ENCODE data around the gene TTLL7.

The TTLL7 gene

DNA sequence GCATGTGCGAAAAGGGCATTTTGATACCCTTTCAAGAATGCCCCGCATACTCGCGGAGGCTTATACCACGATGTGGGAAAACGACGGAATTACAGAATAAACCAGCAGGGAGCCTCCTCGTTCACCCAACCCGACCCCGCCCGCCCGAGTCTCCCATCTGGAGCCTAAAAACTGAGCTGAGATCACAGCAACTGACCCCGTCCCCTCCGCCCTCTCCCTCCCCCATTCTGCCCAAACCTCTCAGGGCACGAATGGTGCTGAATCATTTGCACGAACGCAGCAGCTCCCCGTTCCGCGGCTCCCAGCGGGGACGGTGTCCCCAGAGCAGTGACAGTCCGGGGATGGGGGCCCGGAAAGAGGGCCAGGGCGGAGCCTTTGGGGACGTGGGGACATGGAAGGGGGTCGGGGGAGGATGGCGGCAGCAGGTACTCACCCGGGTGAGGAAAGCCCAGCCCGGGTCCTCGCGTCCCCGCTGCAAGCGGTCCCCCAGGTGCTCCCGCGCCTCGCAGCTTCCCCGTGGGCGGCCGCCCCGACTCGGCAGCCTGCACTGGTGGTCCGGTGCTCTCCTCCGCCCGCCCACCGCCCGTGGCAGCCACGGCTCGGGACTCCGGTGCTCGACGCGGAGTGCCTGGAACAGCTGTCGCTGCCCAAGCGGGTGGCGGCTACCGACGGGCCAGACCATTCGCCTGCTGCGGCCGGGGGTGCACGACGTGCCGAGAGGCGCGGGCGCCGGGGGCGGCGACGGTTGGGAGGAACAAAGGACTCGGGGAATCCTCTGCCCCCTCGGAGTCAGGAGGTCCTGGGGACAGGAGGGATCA, at the start of gene TTLL7:
Gene TTLL7 (minus strand): TSS at position 635 of the 818 bp plus-strand sequence. CDS start 46,921 bp downstream, outside the sequence.
- DNase-seq (ENCODE audit: low spot score) (peak; percentile 46), FAIRE-seq (no peak)

DNA sequence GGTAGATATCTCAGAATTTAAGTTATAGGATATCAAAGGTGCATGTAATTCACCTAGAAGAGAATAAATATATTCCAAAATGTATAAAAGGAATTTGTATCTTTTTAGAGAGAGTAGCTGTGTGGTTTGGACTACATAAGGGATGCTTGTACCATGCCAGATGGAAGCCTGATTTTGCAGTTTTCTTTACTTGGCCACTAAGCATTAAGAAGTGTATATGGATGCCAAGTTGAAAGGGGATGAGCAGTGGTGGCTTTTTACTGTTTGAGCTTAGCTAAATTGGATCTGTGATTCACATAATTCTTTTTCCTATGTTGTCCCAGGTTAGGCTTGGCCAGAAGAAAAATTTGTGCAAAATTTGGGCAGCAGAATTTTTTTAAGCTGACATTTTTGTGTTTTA, 43.5 kb upstream of the TTLL7 start:
- DNase-seq (ENCODE audit: low spot score) (no peak), FAIRE-seq (no peak)

DNA sequence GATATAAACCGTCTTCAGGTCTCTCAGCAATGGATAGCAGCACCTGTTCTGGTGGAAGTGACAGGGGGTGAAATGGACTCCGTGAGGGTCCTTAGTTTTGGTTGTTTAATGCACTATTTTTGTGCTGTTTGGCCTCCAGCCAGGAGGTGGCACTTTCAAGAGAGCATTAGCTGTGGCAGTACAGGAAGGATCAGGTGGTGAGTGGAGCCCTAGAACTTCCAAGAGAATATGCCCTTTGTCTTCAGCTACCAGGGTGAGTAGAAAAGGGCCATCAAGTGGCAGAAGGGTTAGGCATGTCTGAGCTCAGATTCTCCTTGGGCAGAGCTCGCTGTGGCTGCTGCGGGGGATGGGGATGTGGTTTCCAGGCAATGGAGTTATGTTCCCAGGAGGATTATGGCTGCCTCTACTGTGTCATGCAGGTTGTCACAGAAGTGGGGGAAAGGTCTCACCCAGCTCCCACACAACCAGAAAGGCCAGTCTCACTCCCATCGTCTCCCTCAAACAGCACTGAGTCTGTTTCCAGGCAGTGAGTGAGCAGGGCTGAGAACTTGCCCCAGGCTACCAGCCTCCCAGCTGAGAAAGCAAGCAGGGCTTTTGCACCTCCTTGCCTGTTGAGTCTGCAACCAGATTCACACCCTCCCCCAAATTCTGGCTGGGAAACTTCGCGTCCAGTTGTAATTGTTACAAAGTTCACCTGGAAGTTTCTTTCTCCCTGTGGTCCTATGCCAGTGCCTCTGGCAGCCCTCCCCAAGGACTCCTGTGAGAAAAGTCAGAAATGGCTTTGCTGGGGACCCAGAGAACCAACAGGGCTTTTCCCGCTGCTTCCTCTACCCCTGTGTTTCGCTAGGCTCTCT, 39.1 kb upstream of the TTLL7 start:
- FAIRE-seq (no peak), DNase-seq (ENCODE audit: low spot score) (no peak)

DNA sequence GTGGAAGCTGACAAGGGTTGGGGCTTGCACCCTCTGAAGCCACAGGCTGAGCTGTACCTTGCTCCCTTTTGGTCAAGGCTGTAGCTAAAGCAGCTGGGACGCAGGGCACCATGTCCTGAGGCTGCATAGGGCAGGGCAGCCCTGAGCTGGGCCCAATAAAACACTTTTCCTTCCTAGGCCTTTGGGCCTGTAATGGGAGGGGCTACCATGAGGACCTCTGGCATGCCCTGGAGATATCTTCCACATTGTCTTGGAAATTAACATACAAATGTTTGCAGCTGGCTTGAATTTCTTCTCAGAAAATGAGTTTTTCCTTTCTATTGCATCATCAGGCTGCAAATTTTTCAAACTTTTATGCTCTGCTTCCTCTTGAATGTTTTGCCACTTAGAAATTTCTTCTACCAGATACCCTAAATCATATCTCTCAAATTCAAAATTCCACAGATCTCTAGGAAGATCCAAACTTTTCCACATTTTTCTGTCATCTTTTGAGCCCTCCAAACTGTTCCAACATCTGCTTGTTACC, 32.9 kb upstream of the TTLL7 start:
- FAIRE-seq, result no peak

DNA sequence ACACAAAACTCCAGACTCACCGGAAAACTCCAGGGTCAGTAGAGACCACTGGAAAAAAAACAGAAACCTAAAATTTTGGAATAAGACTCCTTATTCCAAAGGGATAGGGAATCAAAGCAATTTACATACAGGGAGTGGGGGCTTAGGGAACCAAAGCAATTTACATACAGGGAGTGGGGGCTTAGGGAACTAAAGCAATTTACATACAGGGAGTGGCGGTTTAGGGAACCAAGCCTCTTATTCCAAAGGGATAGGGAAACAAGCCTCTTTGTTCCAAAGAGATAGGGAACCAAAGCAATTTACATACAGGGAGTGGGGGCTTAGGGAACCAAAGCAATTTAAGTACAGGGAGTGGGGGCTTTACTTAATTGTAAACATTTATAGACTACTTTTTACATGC, 28.4 kb upstream of the TTLL7 start:
- no peak for FAIRE-seq
- no peak for DNase-seq (ENCODE audit: low spot score)

More for the DNA sequence above, 32.9 kb upstream of the TTLL7 start:
- DNase-seq (ENCODE audit: low spot score), result no peak

DNA sequence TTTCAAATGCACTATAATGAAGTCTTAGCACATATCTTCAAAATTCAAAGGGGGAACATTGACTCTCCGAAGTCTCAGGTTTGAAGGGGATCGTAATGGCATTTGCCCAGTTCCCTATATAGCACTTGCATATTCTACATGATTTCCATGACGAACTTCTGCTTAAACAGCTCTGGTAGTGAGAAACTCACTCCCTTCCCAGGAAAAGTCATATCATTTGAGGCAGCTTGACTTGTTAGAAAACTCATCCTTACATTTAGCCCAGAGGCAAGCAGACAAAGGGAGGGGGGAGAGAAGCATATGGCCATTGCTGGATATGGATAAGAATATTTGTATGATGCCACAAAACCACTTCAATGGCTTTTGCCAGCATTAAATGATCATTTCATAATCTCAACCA, 27.0 kb upstream of the TTLL7 start:
- FAIRE-seq, result no peak
- no peak for DNase-seq (ENCODE audit: low spot score)

- DNase-seq (ENCODE audit: low spot score), result no peak
- FAIRE-seq, result no peak
Observed at GRCh38 chr1:84021822-84022221, 22.9 kb upstream of the TTLL7 start.

DNA sequence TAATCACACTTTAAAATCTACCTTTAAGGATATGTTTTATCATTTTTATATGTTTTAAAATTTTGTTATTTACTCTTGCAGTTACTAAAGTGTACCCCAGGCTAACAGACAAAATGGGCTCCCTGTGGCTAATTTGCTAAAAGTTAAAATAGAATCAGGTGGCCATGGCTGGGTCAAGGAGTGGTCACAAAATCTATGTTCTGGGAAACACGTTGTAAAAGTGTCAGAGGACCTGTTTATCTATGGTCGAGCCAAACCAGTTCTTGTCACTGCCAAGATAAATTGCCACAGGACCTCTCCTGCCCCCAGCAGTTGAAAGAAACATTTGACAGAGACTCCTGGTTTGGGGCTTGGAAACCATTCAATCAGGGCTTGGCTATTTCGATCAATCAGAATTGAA, 21.2 kb upstream of the TTLL7 start:
- DNase-seq (ENCODE audit: low spot score) (no peak), FAIRE-seq (no peak)

DNA sequence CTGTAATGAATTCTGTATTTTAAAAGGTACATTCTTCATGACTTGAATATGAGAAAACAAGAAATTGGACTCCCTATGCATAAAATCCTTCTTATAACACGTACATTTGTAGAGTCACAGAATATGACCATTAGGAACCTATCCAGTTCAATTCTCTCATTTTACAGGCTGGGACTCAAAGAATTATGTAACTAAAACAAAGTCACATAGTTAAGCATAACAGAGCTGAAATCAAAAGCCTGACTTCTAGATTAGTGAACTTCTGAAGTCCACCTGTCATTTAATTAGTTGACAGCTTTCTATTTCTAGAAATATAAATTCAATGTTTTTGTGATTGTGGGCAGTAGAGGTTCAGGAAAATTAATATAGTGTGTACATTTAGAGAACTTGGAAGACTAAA, 20.3 kb upstream of the TTLL7 start:
- no peak for DNase-seq (ENCODE audit: low spot score)
- FAIRE-seq, result no peak

DNA sequence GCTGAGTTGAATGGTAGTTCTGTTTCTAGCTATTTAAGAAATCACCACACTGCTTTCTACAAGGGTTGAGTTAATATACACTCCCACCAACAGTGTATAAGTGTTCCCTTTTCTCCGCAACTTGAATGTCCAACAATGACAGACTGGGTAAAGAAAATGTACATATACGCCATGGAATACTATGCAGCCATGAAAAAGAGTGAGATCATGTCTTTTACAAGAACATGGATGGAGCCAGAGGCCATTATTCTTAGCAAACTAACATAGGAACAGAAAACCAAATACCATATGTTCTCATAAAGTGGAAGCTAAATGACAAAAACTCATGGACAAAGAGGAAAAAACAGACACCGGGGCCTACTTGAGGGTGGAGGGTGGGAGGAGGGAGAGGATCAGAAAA, 14.8 kb upstream of the TTLL7 start:
- FAIRE-seq, result no peak
- no peak for DNase-seq (ENCODE audit: low spot score)

DNA sequence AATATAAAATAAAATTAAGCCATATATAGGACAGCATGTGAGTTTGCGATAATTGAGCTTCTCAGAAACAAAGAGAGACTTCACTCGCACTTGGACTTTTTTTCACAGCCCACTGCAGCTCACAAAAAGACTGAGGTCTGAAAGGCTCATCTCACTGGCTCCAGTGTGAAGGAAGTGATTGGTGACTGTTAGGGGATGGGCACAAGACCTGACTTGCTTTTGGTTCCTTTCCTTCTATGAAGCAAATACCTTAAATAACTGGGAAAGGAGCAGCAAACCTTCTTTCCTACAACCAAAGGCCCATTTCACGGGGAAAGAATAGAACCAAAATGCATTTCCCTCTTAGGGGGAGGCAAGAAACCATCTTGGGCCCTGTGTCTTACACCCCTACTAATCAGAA, 13.1 kb upstream of the TTLL7 start:
- DNase-seq (ENCODE audit: low spot score), result no peak
- no peak for FAIRE-seq

DNA sequence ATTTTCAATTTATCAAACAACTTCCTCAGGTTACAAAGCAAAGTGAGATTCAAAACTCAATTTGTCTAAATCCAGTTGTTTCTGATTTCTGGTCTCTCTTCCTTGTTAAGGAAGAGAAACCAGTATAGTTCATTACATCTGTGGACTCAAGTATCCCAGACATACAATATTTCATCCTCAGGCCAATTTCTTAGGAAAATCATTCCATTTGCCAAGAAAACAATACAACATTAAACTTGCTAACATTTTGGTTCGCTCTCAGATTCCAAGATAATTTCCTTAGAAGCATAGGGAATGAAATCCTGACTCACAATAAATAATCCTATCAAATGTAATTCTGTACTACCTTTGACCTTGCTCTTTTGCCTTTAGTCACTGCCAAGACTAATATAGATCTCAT, 11.2 kb upstream of the TTLL7 start:
- FAIRE-seq, result no peak

GRCh38 chr1:84008631-84009030, 9.7 kb upstream of the TTLL7 start:
- no peak for FAIRE-seq

More for the DNA sequence above, 11.2 kb upstream of the TTLL7 start:
- no peak for DNase-seq (ENCODE audit: low spot score)

DNA sequence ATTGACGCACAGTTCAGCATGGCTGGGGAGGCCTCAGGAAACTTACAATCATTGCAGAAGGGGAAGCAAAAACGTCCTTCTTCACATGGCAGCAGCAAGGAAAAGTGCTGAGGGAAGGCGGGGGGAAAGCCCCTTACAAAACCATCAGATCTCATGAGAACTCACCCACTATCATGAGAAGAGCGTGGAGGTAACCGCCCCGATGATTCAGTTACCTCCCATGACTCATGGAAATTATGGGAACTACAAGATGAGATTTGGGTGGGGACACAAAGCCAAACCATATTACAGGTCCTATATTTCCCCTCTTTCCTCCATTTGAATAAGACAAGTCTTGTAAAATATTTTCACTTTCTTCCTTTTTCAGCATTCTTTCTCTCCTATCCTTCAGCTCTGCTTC, 7.7 kb upstream of the TTLL7 start:
- DNase-seq (ENCODE audit: low spot score) (no peak), FAIRE-seq (no peak)

More at GRCh38 chr1:84008631-84009030, 9.7 kb upstream of the TTLL7 start:
- DNase-seq (ENCODE audit: low spot score), result no peak

- DNase-seq (ENCODE audit: low spot score) (no peak), FAIRE-seq (no peak)
Observed at GRCh38 chr1:84001501-84001900, 2.6 kb upstream of the TTLL7 start.

- FAIRE-seq (no peak), DNase-seq (ENCODE audit: low spot score) (no peak)
Observed at GRCh38 chr1:84000954-84001495, 2.1 kb upstream of the TTLL7 start.

GRCh38 chr1:84000196-84000885, 1.4 kb upstream of the TTLL7 start:
- DNase-seq (ENCODE audit: low spot score) (no peak), FAIRE-seq (no peak)

GRCh38 chr1:83999316-83999819, 436 bp upstream of the TTLL7 start:
- DNase-seq (ENCODE audit: low spot score), result peak; percentile 57
- no peak for FAIRE-seq

DNA sequence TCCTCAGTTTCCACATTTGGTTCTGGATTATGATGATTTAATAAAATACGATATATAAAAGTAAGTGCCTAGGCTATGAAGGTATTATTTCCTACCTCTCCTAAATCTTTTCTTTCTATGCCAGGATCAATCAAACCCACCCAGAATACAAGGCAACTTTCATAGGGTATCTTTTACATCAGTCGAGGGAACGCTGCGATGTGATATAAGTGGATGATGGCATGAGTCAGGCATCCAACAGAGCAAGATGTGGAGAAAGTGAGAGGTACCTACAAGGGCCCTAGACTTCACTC, 781 bp downstream of the TTLL7 start:
- FAIRE-seq (no peak), DNase-seq (ENCODE audit: low spot score) (no peak)

GRCh38 chr1:83997631-83998030, 1.3 kb downstream of the TTLL7 start:
- no peak for FAIRE-seq
- DNase-seq (ENCODE audit: low spot score), result no peak

DNA sequence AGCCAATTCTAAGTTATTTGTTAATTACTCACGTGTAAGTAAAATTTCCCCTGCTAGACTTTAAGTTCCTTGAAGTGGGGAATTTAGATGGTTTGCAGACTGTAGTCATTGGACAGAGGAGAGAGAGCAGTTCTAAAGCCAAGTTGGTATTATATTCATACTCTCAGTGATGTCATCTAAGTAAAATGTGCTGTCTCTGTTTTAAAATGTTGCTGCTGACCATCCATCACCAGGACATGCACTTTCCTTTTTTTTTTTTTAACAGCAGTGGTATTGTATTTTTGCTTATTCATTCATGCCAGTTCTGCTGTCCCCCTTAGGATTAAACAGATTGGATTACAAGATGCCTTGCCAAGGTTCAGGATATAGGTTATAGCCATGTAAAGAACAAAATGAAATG, 2.3 kb downstream of the TTLL7 start:
- FAIRE-seq (no peak), DNase-seq (ENCODE audit: low spot score) (peak; percentile 14)

Data from urothelium cell line (cell line).